GM10266 (cell line): ENCODE data around the gene ELAC2.
A peak's percentile ranks its signal among the peaks of the same experiment; 100 is the strongest.

Experiments used
- DNase-seq: peaks from one replicate; pipeline ENCODE4 v3.0.0; 2012; ENCODE audit errors: extremely low spot score
- CTCF ChIP-seq: IDR thresholded peaks from 2 replicates; pipeline ENCODE4 v1.5.1; 2012; ENCODE audit warnings: mild to moderate bottlenecking, low read depth; ENCODE audit not compliant: control insufficient read depth, insufficient read depth; ENCODE audit errors: missing control alignments

Gene ELAC2

GRCh38 chr17:13044572-13045065 is 26.8 kb upstream of the ELAC2 start:
- DNase-seq = no peak
- no peak for TF ChIP-seq CTCF

DNA sequence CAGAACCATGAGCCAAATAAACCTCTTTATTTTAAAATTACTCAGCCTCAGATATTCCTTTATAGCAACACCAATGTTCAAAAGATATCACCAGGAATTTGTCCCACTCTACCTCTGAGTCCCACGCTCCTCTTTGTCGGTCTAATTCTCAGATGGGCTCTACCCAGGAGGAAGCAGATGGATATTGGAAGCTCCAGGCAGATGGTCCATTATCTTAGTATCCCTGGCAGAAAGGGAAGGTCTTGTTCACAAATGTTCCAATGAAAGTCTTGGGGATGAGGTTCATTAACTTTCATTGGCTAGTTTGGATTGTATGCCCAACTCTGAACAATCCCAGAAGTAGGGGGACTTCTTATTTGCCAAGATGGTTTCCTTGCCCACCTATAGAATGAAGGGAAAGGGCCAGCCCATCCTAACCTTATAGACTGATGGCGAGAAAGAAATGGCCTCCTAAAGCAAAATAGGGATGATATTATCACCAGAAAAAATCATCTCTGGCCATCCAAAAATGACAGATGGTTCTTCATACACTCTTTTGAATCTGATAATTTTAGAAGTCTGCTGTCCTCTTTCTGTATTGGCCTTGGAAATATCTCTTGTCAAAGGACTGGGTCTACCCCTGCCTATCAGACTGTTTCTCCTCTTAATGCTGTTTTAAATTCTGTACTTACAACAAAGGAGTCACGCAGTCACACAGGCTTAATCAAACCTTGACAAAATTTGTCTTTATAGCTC is 21.3 kb upstream of the ELAC2 start:
- TF ChIP-seq CTCF = no peak
- no peak for DNase-seq

GRCh38 chr17:13036751-13037150 is 18.9 kb upstream of the ELAC2 start:
- no peak for TF ChIP-seq CTCF
- DNase-seq = no peak

DNA sequence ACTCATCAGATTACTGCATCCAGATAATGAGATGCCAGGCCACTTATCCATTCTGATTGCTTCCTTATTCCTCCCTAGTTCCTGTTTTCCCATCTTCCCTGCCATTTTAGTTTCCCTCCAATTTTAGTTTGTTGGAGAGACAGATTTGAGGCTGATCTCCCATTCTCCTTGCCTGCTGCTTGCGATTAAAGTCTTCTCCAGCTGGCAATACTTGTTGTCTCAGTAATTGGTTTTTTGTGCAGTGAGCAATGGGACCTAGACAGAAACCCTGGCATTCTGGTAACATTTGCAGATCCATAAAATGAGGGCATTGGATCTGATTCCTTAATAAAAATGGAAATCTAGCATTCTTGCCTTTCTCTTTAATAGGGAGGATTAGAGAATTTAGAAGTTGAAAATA is 17.6 kb upstream of the ELAC2 start:
- TF ChIP-seq CTCF = no peak
- DNase-seq = no peak

GRCh38 chr17:13031718-13032350 is 14.0 kb upstream of the ELAC2 start:
- peak; percentile 57 for DNase-seq
- peak; percentile 85 for TF ChIP-seq CTCF

DNA sequence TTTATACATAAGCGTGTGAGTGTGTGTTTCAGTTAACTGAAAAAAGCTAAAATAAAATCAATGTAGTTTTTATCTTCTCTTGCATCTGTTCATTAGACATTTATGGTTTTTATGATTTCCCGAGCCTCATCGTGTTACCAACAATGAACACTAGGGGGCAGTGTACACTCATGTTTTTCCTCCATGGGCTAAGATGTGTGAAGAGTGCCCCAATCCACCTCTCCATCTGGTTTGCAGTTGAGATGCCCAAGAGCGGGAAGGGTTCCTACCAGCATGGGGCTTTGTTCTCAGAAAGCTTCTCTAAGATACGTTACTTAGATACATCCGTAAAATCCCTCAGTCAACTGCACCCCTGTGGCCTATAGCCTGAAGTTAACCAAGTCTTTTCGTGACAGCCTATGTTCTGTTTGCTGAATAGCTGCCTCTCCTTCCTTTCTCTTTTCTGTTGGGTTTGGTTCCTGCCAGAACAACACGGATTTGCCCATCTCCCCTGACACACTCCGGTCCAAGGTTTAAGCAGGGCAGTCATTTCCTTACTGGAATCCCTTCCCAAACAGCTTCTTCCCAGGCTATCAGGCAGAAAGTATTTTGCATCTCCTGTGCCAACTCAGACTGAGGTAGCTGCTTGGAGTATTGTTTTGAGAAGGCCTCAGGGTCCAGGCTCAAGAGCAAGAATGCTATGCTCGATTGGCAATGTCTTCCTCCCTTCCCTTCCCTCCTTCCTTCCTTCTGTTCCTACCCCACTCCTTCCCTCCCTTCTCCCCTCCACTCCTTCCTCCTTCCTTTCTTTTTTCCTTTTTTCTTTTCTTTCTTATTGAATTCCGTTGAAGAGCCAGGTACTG is 12.9 kb upstream of the ELAC2 start:
- peak; percentile 78 for TF ChIP-seq CTCF
- peak; percentile 49 for DNase-seq
